Caco-2 (cell line): Measurements from ENCODE around the gene CCDC195. TPM values are rescaled to one million over a fixed set of nuclear protein-coding genes. Genes with fewer than 3 reads are reported as not detected.

Experiments
- BruUV-seq: library from RNA; stranded (reverse); fragments of 400-500 nt; replicated peaks from 2 replicates; lab custom pipeline; 2021; lab: Mats Ljungman, UMichigan
- CTCF ChIA-PET: fragments of 300-600 bp; sonication (Branson Sonifier 250); formaldehyde crosslinking; loops from one replicate; lab custom pipeline; 2022; ENCODE audit warnings: antibody characterized with exemption; lab: Charles Lee
- POLR2A ChIA-PET: fragments of 300-600 bp; sonication (Branson Sonifier 250); formaldehyde crosslinking; loops from one replicate; lab custom pipeline; 2022; ENCODE audit warnings: antibody characterized with exemption; lab: Charles Lee
- DNase-seq, 2 experiments: peaks; one replicate each; pipeline versions ENCODE4 v3.0.0 to v3.0.0-alpha.2; 2020 to 2022
- H3K27me3 ChIP-seq: replicated peaks from 2 replicates; pipeline ENCODE4 v1.6.0; 2011; ENCODE audit warnings: low read length; ENCODE audit not compliant: control insufficient read depth, insufficient read depth
- H3K36me3 ChIP-seq: 2 replicates; pipeline ENCODE4 v1.5.1; 2011; ENCODE audit warnings: low read length; ENCODE audit not compliant: control insufficient read depth, insufficient read depth
- H3K4me1 ChIP-seq: fragments of 250-450 bp; sonication (Bioruptor Pico); 2 replicates; pipeline ENCODE4 v1.5.1; 2020; ENCODE audit warnings: mild to moderate bottlenecking
- H3K4me3 ChIP-seq: 2 replicates; pipeline ENCODE4 v1.5.1; 2011; ENCODE audit warnings: low read depth, mild to moderate bottlenecking, control low read depth, low read length
- H3K9me3 ChIP-seq: fragments of 250-450 bp; sonication (Bioruptor Pico); 2 replicates; pipeline ENCODE4 v1.5.1; 2020; ENCODE audit warnings: mild to moderate bottlenecking, moderate library complexity
- H3K27ac Mint-ChIP-seq: one replicate; pipeline ENCODE4 v1.8.0; 2022; ENCODE audit warnings: mixed read lengths; ENCODE audit not compliant: unreplicated experiment
- H3K27me3 Mint-ChIP-seq: one replicate; pipeline ENCODE4 v1.8.0; 2022; ENCODE audit warnings: mixed read lengths; ENCODE audit not compliant: insufficient read depth, unreplicated experiment
- H3K36me3 Mint-ChIP-seq: one replicate; pipeline ENCODE4 v1.8.0; 2022; ENCODE audit warnings: mild to moderate bottlenecking, mixed read lengths; ENCODE audit not compliant: insufficient read depth, unreplicated experiment
- H3K4me1 Mint-ChIP-seq: one replicate; pipeline ENCODE4 v1.8.0; 2022; ENCODE audit warnings: low read depth, mixed read lengths; ENCODE audit not compliant: unreplicated experiment
- H3K4me3 Mint-ChIP-seq: one replicate; pipeline ENCODE4 v1.8.0; 2022; ENCODE audit warnings: mild to moderate bottlenecking, moderate library complexity, mixed read lengths; ENCODE audit not compliant: unreplicated experiment
- H3K9me3 Mint-ChIP-seq: one replicate; pipeline ENCODE4 v1.8.0; 2022; ENCODE audit warnings: mixed read lengths; ENCODE audit not compliant: unreplicated experiment
- intact Hi-C: fragments of 100-400 bp; cut with micrococcal nuclease; formaldehyde crosslinking; loops from one replicate; pipeline ENCODE4 v1.10.0; 2022; ENCODE audit not compliant: unreplicated experiment
- total RNA-seq: library from RNA; stranded (reverse); gene quantifications from 2 replicates; pipeline ENCODE4 v1.2.3, GENCODE V29; 2022
- TF ChIP-seq, protein P1 (sequence below), 2 experiments: fragments of 200-600 bp in 1 of 2; IDR thresholded peaks; 1 replicate in 1 of 2; 2 replicates in 1 of 2; pipeline versions ENCODE4 v1.5.1 to v1.8.0; 2011 to 2022; ENCODE audit warnings: antibody characterized with exemption in 1 of 2, control low read depth in 1 of 2, inconsistent platforms in 1 of 2, low read depth in 1 of 2, low read length in 1 of 2, mild to moderate bottlenecking in 1 of 2, moderate library complexity in 1 of 2; ENCODE audit not compliant: insufficient read depth in 1 of 2, severe bottlenecking in 1 of 2, unreplicated experiment in 1 of 2

The CCDC195 gene
- total RNA-seq, 1 experiment from 2014 or later = not detected

DNA sequence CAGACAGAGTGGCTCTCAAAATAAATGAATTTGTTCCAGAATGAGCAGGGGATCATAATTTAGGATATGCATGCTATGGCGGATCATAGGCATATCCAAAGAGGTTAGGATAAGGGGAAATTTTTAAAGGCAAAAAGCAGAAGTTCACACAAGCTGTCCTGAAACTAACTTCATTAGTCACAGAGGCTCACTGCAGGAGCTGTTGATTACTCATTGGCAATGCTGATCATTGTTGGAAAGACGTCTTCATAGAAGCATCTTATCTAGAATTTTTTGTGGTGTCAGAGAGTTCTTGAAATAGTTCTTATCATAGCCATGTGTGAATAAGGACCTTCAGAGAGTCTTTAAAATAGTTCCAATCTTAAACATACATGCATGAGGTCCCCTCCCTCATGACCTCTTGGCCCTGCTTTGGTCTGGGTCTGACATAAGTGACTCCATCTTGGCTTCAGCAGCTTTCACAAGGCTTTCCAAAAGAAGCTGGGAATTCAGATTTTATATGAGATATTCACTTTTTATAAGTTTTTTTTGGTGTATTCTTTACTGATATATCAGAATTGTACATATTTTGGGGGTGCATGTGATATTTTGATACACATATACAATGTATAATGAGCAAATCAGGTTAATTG is 7.5 kb upstream of the CCDC195 start:
- ChIA-PET CTCF (no interaction called here), POLR2A (no interaction called here)
- H3K9me3 ChIP-seq = no peaks in the 10 kb centered on the region
- intact Hi-C loops = no loop called here
- no TSS peak for BruUV-seq
- H3K9me3 Mint-ChIP-seq = peaks cover 8% of the 10 kb centered on the region
- H3K4me1 ChIP-seq = no peaks in the 10 kb centered on the region
- TF ChIP-seq, protein P1, sequence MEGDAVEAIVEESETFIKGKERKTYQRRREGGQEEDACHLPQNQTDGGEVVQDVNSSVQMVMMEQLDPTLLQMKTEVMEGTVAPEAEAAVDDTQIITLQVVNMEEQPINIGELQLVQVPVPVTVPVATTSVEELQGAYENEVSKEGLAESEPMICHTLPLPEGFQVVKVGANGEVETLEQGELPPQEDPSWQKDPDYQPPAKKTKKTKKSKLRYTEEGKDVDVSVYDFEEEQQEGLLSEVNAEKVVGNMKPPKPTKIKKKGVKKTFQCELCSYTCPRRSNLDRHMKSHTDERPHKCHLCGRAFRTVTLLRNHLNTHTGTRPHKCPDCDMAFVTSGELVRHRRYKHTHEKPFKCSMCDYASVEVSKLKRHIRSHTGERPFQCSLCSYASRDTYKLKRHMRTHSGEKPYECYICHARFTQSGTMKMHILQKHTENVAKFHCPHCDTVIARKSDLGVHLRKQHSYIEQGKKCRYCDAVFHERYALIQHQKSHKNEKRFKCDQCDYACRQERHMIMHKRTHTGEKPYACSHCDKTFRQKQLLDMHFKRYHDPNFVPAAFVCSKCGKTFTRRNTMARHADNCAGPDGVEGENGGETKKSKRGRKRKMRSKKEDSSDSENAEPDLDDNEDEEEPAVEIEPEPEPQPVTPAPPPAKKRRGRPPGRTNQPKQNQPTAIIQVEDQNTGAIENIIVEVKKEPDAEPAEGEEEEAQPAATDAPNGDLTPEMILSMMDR (IDR thresholded peaks at IDR 0.05; ENCODE audit: insufficient read depth in 1 of 2, low read depth in 1 of 2, low read length in 1 of 2, severe bottlenecking in 1 of 2, unreplicated experiment in 1 of 2) = no peak
- no peaks in the 10 kb centered on the region for H3K36me3 Mint-ChIP-seq
- H3K4me1 Mint-ChIP-seq = no peaks in the 10 kb centered on the region
- H3K4me3 ChIP-seq = no peak overlapping the region
- H3K27me3 Mint-ChIP-seq = no peaks in the 10 kb centered on the region
- H3K4me3 Mint-ChIP-seq = no peak overlapping the region
- no peaks in the 10 kb centered on the region for H3K27me3 ChIP-seq
- DNase-seq = no peak
- no peak overlapping the region for H3K27ac Mint-ChIP-seq
- H3K36me3 ChIP-seq = no peaks in the 10 kb centered on the region

- no peak overlapping the region for H3K27ac Mint-ChIP-seq
- Histone ChIP-seq H3K9me3 (no peaks in the 10 kb centered on the region), H3K4me1 (no peaks in the 10 kb centered on the region), H3K27me3 (no peaks in the 10 kb centered on the region), H3K36me3 (no peaks in the 10 kb centered on the region), H3K4me3 (no peak overlapping the region)
- ChIA-PET POLR2A (no interaction called here), CTCF (no interaction called here)
- H3K36me3 Mint-ChIP-seq = no peaks in the 10 kb centered on the region
- intact Hi-C loops = no loop called here
- TF ChIP-seq, protein P1 (IDR thresholded peaks at IDR 0.05; ENCODE audit: insufficient read depth in 1 of 2, low read depth in 1 of 2, low read length in 1 of 2, severe bottlenecking in 1 of 2, unreplicated experiment in 1 of 2) = no peak
- peaks cover 8% of the 10 kb centered on the region for H3K9me3 Mint-ChIP-seq
- no peaks in the 10 kb centered on the region for H3K27me3 Mint-ChIP-seq
- no peak overlapping the region for H3K4me3 Mint-ChIP-seq
- no TSS peak for BruUV-seq
- H3K4me1 Mint-ChIP-seq = no peaks in the 10 kb centered on the region
- no peak for DNase-seq
Measured at GRCh38 chr2:224722770-224723169, 6.6 kb upstream of the CCDC195 start.

DNA sequence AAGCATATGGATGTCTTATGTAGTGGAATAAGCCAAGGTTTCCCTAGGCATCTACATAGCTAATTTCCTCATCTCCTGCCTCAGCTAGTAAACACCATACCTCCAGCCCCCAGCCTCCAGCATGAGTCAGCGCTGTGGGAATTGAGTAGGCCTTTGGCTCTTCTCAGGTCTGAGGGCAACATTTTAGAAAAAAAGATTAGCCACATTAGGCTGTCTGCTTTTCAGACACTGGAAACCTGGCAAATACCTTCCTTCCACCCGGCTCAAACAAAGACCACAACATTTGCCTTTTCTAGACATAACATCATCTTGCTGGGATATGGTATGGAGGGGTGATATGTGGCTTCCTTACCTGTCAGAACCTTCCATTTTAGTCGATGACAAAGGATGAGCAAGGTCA is 6.1 kb upstream of the CCDC195 start:
- no peak overlapping the region for H3K4me3 Mint-ChIP-seq
- Histone ChIP-seq H3K9me3 (no peaks in the 10 kb centered on the region), H3K4me3 (no peak overlapping the region), H3K27me3 (no peaks in the 10 kb centered on the region), H3K36me3 (no peaks in the 10 kb centered on the region), H3K4me1 (no peaks in the 10 kb centered on the region)
- TF ChIP-seq, protein P1 (IDR thresholded peaks at IDR 0.05; ENCODE audit: insufficient read depth in 1 of 2, low read depth in 1 of 2, low read length in 1 of 2, severe bottlenecking in 1 of 2, unreplicated experiment in 1 of 2) = no peak
- CTCF ChIA-PET = no interaction called here
- H3K4me1 Mint-ChIP-seq = no peaks in the 10 kb centered on the region
- no peak overlapping the region for H3K27ac Mint-ChIP-seq
- POLR2A ChIA-PET = no interaction called here
- no peaks in the 10 kb centered on the region for H3K36me3 Mint-ChIP-seq
- intact Hi-C loops = no loop called here
- no TSS peak for BruUV-seq
- H3K27me3 Mint-ChIP-seq = no peaks in the 10 kb centered on the region
- peaks cover 3% of the 10 kb centered on the region for H3K9me3 Mint-ChIP-seq
- DNase-seq = no peak
